GM21390 (cell line): ENCODE data around the gene CSNK1D.

Experiments used
- ATAC-seq: cut with Tn5 transposase; IDR thresholded peaks from one replicate; pipeline ENCODE4 v1.9.1; 2021; ENCODE audit not compliant: unreplicated experiment

The CSNK1D gene

DNA sequence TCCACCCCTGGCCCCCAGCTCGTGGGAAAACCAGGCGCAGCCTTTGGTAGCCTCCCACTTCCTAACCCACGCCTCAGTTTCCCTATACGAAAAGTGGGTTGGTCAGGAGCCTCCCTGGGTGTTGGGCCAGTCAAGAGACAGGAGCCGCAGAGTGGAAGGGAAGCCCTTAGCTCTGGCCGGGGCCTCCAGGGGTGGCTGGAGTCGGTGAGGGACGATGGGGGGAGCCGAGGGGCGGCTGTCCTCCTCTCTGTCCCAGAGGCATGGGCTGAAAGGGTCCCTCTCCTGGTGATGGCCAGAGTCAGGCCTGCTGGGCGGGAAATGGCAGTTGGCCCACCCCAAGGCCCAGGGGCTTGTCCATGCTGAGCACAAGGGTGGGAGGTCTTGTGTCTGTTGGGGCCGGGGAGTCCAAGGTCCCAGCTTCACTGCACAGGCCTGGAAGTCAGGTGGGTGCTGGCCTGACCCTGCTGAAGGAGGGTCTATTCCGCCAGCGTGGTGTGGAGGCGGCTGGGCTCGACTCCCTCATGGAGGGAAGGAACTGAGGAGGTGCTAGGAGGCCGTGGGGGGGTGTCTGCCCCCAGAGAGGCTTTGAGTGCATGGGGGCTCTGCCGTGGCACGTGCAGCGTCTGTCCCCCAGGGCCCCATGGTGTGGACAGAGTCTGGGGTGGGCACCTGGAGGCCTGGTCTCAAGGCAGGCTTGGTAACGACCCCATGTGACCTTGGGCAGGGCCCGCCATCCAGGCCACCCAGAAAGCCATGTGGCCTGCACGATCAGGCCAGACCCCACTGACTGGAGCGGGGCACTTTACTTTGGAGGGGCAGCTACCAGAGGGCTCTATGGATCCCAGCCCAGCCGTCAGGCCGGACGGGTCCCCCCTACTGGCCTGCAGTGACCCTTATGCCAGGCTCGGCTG, 43.5 kb downstream of the CSNK1D start:
- ATAC-seq = no peak

DNA sequence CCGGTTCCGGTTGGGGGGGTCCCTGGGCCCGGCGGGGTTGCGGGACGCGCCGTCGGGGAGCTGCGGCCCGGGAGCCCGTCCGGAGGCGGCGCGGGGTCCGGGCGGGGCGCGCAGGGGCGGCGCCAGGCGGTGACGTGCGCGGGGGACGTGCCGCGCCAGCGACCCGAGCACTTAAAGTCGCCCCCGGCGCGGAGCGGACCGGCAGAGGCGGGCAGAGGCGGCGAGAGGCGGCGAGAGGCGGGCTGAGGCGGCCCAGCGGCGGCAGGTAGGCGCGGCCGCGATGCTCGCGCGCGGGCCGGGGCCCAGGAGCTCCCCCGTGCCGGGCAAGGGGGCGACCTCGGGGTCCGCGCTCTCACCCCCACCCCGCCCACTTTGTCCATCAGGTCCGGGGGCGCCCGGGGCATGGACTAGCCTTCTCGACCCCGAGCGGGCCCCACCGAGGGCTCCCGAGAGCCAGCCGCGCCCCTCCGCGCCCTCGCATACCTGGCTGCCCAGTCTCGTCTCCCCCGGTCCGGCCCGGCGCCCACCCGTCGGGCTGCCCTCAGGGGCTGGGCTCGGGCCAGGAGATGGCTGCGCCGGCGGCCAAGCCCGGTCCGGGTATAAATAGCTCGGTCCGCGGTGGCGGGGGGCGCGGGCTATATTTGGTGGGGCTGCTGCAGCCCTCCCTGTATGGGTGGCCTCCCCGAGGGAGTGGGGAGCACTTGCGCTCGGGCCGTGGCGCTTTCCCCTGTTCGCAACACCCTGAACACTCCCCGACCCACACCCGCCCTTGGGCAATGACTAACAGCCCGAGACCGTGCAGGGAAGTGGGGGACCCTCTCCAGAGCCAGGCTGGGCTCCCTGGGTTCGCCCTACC, 44.4 kb downstream of the CSNK1D start, which contains the start of gene SLC16A3:
Gene SLC16A3 (plus strand): TSS at position 201 of the 856 bp plus-strand sequence. CDS start 6,967 bp downstream, outside the sequence.
- ATAC-seq = no peak

GRCh38 chr17:82228278-82228841, 45.1 kb downstream of the CSNK1D start:
- ATAC-seq = no peak

GRCh38 chr17:82227629-82228277, 45.7 kb downstream of the CSNK1D start:
- ATAC-seq = no peak

- ATAC-seq = no peak
These were observed 46.5 kb downstream of the CSNK1D start for GRCh38 chr17:82226809-82227628.

DNA sequence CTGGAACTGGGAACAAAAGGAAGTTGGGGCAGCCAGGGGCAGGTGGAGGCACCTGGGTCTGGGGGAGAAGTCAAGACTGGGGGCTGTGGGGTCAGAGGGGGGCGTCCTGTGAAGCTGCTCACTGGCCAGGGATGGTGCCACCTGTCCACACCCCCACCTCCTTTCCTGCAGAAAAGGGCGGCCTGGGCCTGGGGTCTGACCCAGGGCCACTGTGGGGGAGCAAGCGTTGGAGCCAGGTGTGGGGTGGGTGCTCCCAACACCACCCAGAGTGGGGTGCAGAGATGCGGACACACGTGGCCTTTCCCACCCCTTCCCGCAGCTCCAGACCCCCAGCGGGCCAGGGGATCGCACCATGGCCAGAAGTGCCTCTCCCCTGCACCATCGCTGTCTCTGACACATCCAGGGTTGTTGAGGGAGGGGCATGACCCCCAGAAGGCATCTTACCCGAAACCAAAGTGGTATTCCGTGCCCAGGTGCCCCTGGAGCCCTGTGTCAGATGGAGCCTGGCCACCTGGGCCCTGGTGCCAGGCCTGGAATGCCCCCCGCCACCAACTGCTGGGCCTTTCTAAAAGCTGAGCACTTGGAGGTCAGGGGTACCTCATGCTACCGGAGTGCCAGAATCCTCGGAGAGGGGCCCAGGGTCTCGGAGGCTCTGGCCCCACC, 47.2 kb downstream of the CSNK1D start:
- ATAC-seq = no peak

DNA sequence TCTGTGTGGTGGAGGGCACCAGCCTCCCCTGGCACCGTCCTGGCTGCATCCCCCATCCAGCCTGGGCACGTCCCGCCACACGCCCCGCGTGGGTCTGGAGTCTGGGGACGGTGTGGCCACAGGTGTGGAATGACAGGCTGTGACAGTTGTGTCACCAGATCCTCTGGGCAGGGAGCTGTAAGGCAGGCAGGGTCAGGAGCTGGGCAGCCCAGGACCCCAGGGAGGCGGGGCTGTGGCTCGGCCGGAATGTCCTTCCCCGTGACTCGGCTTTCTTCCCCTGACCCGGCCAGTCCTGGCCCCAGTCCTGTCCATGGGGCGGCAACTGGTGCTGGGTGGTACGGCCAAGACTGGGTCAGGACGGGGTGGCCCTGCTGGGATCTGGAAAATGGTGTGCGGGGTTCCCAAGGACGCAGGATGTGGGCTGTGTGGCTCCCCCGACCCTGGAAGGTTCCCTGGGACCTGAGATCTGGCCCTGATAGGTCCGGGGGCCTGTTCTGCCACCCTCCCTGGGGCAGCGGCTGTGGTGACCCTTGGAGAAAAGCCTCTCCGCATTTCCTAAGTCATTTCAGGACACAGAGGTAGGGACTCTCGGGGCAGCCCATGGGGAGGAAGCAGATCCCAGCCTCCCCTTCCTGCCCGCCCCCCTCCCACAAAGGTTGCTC, 48.0 kb downstream of the CSNK1D start:
- no peak for ATAC-seq

DNA sequence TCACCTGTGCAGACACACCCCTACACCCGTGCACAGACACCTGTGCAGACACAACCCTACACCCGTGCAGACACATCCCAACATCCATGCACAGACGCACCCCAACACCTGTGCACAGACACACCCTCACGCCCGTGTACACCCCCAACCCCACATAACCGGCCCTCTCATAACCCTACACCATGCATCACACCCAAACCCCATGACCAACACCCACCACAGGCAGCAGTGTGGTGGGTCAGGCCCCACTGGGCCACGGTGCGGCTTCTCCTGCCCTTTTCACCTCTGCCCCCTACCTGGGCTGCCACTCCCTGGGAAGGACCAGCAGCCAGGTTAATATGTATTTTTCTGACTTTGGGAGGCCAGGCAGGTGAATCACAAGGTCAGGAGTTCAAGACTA, 48.8 kb downstream of the CSNK1D start:
- no peak for ATAC-seq

DNA sequence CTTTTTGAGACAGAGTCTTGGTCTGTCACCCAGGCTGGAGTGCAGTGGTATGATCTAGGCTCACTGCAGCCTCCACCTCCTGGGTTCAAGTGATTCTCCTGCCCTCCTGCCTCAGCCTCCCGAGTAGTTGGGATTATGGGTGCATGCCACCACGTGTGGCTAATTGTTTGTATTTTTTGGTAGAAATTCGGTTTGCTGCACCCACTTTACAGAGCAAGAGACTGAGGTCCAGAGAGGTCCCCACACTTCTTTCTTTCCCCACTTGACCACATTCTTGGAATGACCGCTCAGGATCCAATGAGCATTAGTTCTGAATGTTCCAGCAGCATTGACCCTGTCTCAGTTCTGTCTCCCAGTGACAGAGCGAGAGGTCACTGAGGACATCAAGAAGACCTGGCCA, 50.0 kb downstream of the CSNK1D start:
- ATAC-seq = no peak

- no peak for ATAC-seq
These were observed 50.7 kb downstream of the CSNK1D start for GRCh38 chr17:82222816-82223215.

- no peak for ATAC-seq
These were observed 52.1 kb downstream of the CSNK1D start for GRCh38 chr17:82221341-82221902.

DNA sequence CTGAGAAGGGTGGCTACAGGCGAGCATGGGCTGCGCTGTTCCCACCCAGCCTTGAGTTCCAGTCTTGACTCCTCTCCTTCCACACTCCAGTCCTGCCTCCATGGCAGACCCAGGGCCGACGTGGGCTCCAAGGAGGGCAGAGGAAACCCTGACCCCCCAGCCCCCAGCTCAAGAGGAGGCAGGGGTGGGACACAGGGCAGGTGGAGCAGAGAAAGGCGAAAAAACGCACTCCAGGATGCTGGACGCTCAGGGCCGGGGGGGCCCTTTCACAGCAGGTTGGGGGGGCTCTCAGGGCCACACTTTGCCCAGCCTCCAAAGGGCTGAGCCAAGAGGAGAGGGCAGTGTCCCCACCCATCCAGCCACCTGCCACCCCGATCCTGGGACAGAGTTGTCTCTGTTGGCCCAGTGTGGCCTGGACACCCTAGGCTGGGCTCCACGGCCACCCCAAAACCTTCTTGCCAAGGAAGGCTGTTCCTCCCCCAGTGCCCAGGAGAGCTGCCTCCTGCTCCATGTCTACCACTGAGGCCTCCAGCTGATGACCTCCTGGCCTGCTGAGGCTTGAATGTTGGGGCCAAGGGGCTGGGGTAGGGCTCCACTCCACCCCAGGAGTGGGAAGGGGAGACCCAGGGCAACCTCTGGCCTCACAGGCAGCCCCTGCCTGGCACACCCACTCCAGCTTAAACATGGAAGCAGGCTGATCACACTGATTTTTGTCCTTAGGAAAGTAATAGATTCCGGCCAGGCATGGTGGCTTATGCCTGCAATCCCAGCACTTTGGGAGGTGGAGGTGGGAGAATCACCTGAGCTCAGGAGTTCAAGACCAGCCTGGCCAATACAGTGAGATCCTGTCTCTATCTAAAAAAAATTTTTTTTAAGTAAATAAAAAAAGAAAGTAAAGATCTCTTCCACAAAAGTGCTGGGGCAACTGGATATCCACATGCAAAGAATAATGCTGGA, 53.5 kb downstream of the CSNK1D start:
- no peak for ATAC-seq

- no peak for ATAC-seq
These were observed 54.4 kb downstream of the CSNK1D start for GRCh38 chr17:82219083-82219482.

- ATAC-seq = no peak
These were observed 55.0 kb downstream of the CSNK1D start for GRCh38 chr17:82218349-82219075.

GRCh38 chr17:82217530-82218204, 55.8 kb downstream of the CSNK1D start:
- no peak for ATAC-seq

- no peak for ATAC-seq
These were observed 56.4 kb downstream of the CSNK1D start for GRCh38 chr17:82217120-82217529.
